HEK293 (cell line): ENCODE measurements around the gene EZH2.

Source experiments
- ELK4 ChIP-seq: IDR thresholded peaks from 2 replicates; pipeline ENCODE4 v1.6.1; 2011; ENCODE audit warnings: mild to moderate bottlenecking, low read depth, low read length, borderline replicate concordance
- GLIS1 ChIP-seq: fragments of 450-650 bp; formaldehyde crosslinking; IDR thresholded peaks from 2 replicates; pipeline ENCODE4 v1.5.1; 2016; ENCODE audit warnings: missing biosample characterization, missing genetic modification characterization
- PBX3 ChIP-seq: sonication (generic); formaldehyde crosslinking; IDR thresholded peaks from 2 replicates; pipeline ENCODE4 v1.8.1; 2022; ENCODE audit warnings: mild to moderate bottlenecking, moderate library complexity, missing genetic modification reagents
- PRDM6 ChIP-seq: fragments of 450-650 bp; formaldehyde crosslinking; IDR thresholded peaks from 2 replicates; pipeline ENCODE4 v1.5.1; 2017; ENCODE audit warnings: missing biosample characterization, missing genetic modification characterization
- WT1 ChIP-seq: fragments of 450-650 bp; formaldehyde crosslinking; IDR thresholded peaks from 2 replicates; pipeline ENCODE4 v1.5.1; 2016; ENCODE audit warnings: missing biosample characterization, missing genetic modification characterization
- YY1 ChIP-seq: fragments of 450-650 bp; formaldehyde crosslinking; IDR thresholded peaks from 2 replicates; pipeline ENCODE4 v1.5.1; 2018; ENCODE audit warnings: missing biosample characterization, missing genetic modification characterization
- ZEB2 ChIP-seq: fragments of 450-650 bp; formaldehyde crosslinking; IDR thresholded peaks from 2 replicates; pipeline ENCODE4 v1.5.1; 2016; ENCODE audit warnings: missing biosample characterization, missing genetic modification characterization
- ZFP69B ChIP-seq: fragments of 450-650 bp; formaldehyde crosslinking; IDR thresholded peaks from 2 replicates; pipeline ENCODE4 v1.5.1; 2016; ENCODE audit warnings: missing biosample characterization, missing genetic modification characterization
- ZNF10 ChIP-seq: fragments of 450-650 bp; formaldehyde crosslinking; IDR thresholded peaks from 2 replicates; pipeline ENCODE4 v1.5.1; 2017; ENCODE audit warnings: missing biosample characterization, missing genetic modification characterization
- ZNF26 ChIP-seq: fragments of 450-650 bp; formaldehyde crosslinking; IDR thresholded peaks from 2 replicates; pipeline ENCODE4 v1.5.1; 2016; ENCODE audit warnings: missing biosample characterization, missing genetic modification characterization
- ZNF416 ChIP-seq: fragments of 450-650 bp; formaldehyde crosslinking; IDR thresholded peaks from 2 replicates; pipeline ENCODE4 v1.5.1; 2016; ENCODE audit warnings: missing biosample characterization, missing genetic modification characterization
- ZNF521 ChIP-seq: fragments of 450-650 bp; formaldehyde crosslinking; IDR thresholded peaks from 2 replicates; pipeline ENCODE4 v1.5.1; 2017; ENCODE audit warnings: missing biosample characterization, mild to moderate bottlenecking, missing genetic modification characterization
- ZNF529 ChIP-seq: fragments of 450-650 bp; formaldehyde crosslinking; IDR thresholded peaks from 2 replicates; pipeline ENCODE4 v1.5.1; 2017; ENCODE audit warnings: missing genetic modification characterization, missing biosample characterization; ENCODE audit not compliant: insufficient replicate concordance
- ZNF747 ChIP-seq: fragments of 450-650 bp; formaldehyde crosslinking; IDR thresholded peaks from 2 replicates; pipeline ENCODE4 v1.5.1; 2016; ENCODE audit warnings: missing biosample characterization, missing genetic modification characterization
- ZNF785 ChIP-seq: fragments of 450-650 bp; formaldehyde crosslinking; IDR thresholded peaks from 2 replicates; pipeline ENCODE4 v1.5.1; 2016; ENCODE audit warnings: missing biosample characterization, missing genetic modification characterization
- ZNF830 ChIP-seq: fragments of 450-650 bp; IDR thresholded peaks from 2 replicates; pipeline ENCODE4 v1.5.0; 2018; ENCODE audit warnings: missing biosample characterization, missing genetic modification characterization, low read depth, mild to moderate bottlenecking, moderate library complexity
- TF ChIP-seq, protein P1 (sequence below): fragments of 450-650 bp; formaldehyde crosslinking; IDR thresholded peaks from 2 replicates; pipeline ENCODE4 v1.5.1; 2016; ENCODE audit warnings: missing biosample characterization, missing genetic modification characterization
- TF ChIP-seq, protein P2 (sequence below): fragments of 450-650 bp; formaldehyde crosslinking; IDR thresholded peaks from 2 replicates; pipeline ENCODE4 v1.5.1; 2016; ENCODE audit warnings: missing biosample characterization, missing genetic modification characterization, borderline replicate concordance
- TF ChIP-seq, protein P3 (sequence below): fragments of 450-650 bp; formaldehyde crosslinking; IDR thresholded peaks from 2 replicates; pipeline ENCODE4 v1.5.1; 2017; ENCODE audit warnings: missing biosample characterization, missing genetic modification characterization
- TF ChIP-seq, protein P4 (sequence below): fragments of 450-650 bp; formaldehyde crosslinking; IDR thresholded peaks from 2 replicates; pipeline ENCODE4 v1.5.1; 2016; ENCODE audit warnings: missing biosample characterization, missing genetic modification characterization
- TF ChIP-seq, protein P5 (sequence below): fragments of 450-650 bp; formaldehyde crosslinking; IDR thresholded peaks from 2 replicates; pipeline ENCODE4 v1.5.1; 2017; ENCODE audit warnings: missing biosample characterization, mild to moderate bottlenecking, missing genetic modification characterization, moderate library complexity

Gene EZH2

GRCh38 chr7:148773334-148773733 is 110.8 kb downstream of the EZH2 start (continued):
- TF ChIP-seq ZNF26 (tag by site-specific recombination) (no peak), WT1 (tag by site-specific recombination) (peak; percentile 40), PBX3 (CRISPR knock-in tag) (no peak), YY1 (tag by site-specific recombination) (no peak), ZNF416 (no peak), ZNF521 (tag by site-specific recombination) (no peak), ZNF529 (tag by site-specific recombination) (no peak), ZEB2 (tag by site-specific recombination) (peak; percentile 67), ZNF830 (no peak), ZNF10 (no peak), ELK4 (no peak), ZNF747 (tag by site-specific recombination) (no peak), GLIS1 (tag by site-specific recombination) (peak; percentile 23; the same call in 1 of the 2 replicates), PRDM6 (tag by site-specific recombination) (peak; percentile 94), ZFP69B (tag by site-specific recombination) (no peak), ZNF785 (no peak)
- TF ChIP-seq, protein P1, sequence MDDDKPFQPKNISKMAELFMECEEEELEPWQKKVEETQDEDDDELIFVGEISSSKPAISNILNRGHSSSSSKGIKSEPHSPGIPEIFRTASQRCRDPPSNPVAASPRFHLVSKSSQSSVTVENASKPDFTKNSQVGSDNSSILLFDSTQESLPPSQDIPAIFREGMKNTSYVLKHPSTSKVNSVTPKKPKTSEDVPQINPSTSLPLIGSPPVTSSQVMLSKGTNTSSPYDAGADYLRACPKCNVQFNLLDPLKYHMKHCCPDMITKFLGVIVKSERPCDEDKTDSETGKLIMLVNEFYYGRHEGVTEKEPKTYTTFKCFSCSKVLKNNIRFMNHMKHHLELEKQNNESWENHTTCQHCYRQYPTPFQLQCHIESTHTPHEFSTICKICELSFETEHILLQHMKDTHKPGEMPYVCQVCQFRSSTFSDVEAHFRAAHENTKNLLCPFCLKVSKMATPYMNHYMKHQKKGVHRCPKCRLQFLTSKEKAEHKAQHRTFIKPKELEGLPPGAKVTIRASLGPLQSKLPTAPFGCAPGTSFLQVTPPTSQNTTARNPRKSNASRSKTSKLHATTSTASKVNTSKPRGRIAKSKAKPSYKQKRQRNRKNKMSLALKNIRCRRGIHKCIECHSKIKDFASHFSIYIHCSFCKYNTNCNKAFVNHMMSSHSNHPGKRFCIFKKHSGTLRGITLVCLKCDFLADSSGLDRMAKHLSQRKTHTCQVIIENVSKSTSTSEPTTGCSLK = no peak
- TF ChIP-seq, protein P2, sequence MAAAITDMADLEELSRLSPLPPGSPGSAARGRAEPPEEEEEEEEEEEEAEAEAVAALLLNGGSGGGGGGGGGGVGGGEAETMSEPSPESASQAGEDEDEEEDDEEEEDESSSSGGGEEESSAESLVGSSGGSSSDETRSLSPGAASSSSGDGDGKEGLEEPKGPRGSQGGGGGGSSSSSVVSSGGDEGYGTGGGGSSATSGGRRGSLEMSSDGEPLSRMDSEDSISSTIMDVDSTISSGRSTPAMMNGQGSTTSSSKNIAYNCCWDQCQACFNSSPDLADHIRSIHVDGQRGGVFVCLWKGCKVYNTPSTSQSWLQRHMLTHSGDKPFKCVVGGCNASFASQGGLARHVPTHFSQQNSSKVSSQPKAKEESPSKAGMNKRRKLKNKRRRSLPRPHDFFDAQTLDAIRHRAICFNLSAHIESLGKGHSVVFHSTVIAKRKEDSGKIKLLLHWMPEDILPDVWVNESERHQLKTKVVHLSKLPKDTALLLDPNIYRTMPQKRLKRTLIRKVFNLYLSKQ (tag by site-specific recombination) = no peak
- TF ChIP-seq, protein P3, sequence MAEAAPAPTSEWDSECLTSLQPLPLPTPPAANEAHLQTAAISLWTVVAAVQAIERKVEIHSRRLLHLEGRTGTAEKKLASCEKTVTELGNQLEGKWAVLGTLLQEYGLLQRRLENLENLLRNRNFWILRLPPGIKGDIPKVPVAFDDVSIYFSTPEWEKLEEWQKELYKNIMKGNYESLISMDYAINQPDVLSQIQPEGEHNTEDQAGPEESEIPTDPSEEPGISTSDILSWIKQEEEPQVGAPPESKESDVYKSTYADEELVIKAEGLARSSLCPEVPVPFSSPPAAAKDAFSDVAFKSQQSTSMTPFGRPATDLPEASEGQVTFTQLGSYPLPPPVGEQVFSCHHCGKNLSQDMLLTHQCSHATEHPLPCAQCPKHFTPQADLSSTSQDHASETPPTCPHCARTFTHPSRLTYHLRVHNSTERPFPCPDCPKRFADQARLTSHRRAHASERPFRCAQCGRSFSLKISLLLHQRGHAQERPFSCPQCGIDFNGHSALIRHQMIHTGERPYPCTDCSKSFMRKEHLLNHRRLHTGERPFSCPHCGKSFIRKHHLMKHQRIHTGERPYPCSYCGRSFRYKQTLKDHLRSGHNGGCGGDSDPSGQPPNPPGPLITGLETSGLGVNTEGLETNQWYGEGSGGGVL (tag by site-specific recombination) = no peak
- TF ChIP-seq, protein P4, sequence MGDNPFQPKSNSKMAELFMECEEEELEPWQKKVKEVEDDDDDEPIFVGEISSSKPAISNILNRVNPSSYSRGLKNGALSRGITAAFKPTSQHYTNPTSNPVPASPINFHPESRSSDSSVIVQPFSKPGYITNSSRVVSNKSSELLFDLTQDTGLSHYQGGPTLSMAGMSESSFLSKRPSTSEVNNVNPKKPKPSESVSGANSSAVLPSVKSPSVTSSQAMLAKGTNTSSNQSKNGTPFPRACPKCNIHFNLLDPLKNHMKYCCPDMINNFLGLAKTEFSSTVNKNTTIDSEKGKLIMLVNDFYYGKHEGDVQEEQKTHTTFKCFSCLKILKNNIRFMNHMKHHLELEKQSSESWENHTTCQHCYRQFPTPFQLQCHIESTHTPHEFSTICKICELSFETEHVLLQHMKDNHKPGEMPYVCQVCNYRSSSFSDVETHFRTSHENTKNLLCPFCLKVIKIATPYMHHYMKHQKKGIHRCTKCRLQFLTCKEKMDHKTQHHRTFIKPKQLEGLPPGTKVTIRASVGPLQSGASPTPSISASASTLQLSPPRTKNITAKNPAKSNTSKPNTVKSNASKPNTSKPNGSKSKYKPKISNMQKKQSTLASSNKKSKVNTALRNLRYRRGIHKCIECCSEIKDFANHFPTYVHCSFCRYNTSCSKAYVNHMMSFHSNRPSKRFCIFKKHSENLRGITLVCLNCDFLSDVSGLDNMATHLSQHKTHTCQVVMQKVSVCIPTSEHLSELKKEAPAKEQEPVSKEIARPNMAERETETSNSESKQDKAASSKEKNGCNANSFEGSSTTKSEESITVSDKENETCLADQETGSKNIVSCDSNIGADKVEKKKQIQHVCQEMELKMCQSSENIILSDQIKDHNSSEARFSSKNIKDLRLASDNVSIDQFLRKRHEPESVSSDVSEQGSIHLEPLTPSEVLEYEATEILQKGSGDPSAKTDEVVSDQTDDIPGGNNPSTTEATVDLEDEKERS (tag by site-specific recombination) = no peak
- TF ChIP-seq, protein P5, sequence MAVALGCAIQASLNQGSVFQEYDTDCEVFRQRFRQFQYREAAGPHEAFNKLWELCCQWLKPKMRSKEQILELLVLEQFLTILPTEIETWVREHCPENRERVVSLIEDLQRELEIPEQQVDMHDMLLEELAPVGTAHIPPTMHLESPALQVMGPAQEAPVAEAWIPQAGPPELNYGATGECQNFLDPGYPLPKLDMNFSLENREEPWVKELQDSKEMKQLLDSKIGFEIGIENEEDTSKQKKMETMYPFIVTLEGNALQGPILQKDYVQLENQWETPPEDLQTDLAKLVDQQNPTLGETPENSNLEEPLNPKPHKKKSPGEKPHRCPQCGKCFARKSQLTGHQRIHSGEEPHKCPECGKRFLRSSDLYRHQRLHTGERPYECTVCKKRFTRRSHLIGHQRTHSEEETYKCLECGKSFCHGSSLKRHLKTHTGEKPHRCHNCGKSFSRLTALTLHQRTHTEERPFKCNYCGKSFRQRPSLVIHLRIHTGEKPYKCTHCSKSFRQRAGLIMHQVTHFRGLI (tag by site-specific recombination) = no peak
